AG09309 (cell line): ENCODE measurements around the gene SLC3A2.

Source experiments
- DNase-seq: peaks from one replicate; pipeline ENCODE4 v3.0.0-alpha.2; 2010; ENCODE audit warnings: low read depth
- H3K4me3 ChIP-seq: 2 replicates; pipeline ENCODE4 v1.5.1; 2011; ENCODE audit warnings: mild to moderate bottlenecking, low read depth, low read length, moderate library complexity; ENCODE audit not compliant: control insufficient read depth
- TF ChIP-seq, protein P1 (sequence below): IDR thresholded peaks from 2 replicates; pipeline ENCODE4 v1.5.1; 2011; ENCODE audit warnings: mild to moderate bottlenecking, low read depth, low read length, inconsistent platforms; ENCODE audit not compliant: insufficient read depth, control insufficient read depth; ENCODE audit errors: missing control alignments

Gene SLC3A2

GRCh38 chr11:62889484-62890437 is 9.1 kb downstream of the SLC3A2 start:
- TF ChIP-seq, protein P1, sequence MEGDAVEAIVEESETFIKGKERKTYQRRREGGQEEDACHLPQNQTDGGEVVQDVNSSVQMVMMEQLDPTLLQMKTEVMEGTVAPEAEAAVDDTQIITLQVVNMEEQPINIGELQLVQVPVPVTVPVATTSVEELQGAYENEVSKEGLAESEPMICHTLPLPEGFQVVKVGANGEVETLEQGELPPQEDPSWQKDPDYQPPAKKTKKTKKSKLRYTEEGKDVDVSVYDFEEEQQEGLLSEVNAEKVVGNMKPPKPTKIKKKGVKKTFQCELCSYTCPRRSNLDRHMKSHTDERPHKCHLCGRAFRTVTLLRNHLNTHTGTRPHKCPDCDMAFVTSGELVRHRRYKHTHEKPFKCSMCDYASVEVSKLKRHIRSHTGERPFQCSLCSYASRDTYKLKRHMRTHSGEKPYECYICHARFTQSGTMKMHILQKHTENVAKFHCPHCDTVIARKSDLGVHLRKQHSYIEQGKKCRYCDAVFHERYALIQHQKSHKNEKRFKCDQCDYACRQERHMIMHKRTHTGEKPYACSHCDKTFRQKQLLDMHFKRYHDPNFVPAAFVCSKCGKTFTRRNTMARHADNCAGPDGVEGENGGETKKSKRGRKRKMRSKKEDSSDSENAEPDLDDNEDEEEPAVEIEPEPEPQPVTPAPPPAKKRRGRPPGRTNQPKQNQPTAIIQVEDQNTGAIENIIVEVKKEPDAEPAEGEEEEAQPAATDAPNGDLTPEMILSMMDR, result no peak
- no peak for DNase-seq

DNA sequence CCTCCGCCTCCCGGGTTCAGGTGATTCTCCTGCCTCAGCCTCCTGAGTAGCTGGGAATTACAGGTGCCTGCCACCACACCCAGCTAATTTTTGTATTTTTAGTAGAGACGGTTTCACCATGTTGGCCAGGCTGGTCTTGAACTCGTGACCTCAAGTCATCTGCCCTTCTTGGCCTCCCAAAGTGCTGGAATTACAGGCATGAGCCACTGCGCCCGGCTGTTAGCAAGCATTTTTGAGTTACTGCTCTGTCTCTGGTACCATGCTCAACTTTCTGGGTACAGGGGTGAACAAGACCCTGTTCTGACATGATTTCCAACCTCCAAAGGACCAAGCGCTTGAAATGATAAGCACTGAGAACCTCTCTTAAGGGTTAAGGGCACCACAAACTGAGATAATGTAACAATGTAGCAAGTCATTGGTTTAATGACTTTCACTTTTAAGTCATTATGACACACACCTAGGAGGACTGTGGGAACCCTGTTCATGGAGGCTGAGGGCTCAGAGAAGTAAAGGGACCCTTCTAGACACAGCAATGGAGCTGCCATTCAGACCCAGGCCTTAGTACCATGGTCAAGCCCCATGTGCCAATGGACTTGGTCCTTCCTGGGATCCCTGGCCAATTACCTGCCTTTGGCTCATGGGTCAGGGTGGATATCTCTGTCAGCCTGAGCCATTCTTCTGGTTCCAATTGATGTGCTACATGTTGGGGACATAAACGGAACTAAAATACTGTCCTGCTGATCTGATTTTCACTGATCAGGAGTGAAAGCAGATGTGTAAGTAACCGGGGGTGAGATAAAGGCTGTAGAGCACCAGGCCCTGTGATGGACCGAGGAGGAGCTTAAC is 11.6 kb downstream of the SLC3A2 start:
- no peak for DNase-seq
- H3K4me3 ChIP-seq, result no peak overlapping the region
- TF ChIP-seq, protein P1, result no peak

More at GRCh38 chr11:62889484-62890437, 9.1 kb downstream of the SLC3A2 start:
- no peak overlapping the region for H3K4me3 ChIP-seq

- TF ChIP-seq, protein P1, result no peak
- DNase-seq, result no peak
- no peak overlapping the region for H3K4me3 ChIP-seq
Measured at GRCh38 chr11:62895501-62895900, 14.8 kb downstream of the SLC3A2 start.

GRCh38 chr11:62896049-62896448 is 15.4 kb downstream of the SLC3A2 start:
- TF ChIP-seq, protein P1, result no peak
- H3K4me3 ChIP-seq, result no peak overlapping the region
- DNase-seq, result no peak

DNA sequence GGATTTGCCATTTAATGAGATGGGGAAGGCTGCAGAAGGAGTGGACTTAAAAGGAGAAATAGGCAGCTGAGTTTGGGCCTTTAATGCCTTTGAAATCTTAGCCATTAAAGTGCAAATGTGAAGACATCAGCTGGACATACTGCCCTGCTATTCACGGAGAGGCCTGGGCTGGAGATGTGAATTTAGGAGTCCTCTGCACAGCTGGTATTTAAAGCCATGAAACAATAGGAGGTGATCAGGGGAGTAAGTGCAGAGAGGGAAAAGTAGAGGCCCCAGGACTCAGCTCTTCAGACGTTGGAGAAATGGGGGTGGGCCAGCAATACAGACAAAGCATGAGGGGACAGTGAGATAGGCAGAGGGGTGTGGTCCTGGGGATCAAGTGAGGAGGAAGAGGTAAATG is 16.6 kb downstream of the SLC3A2 start:
- TF ChIP-seq, protein P1, result no peak
- no peak for DNase-seq
- H3K4me3 ChIP-seq, result no peak overlapping the region

DNA sequence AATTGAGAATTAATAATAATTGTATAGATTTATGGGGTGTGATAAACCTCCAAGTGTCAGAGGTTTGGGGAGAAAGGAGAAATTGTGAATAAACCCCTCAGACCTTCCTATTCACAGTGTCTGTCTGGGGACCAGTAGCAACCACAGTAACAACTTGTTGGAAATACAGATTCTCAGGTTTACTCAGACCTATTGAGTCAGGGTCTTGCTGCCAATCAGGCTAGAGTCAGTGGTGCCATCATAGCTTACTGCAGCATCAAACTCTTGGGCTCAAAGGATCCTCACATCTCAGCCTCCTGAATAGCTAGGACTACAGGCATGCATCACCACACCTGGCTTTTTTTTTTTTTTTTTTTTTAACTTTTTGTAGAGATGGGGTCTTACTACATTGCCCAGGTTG is 17.3 kb downstream of the SLC3A2 start:
- TF ChIP-seq, protein P1, result no peak
- DNase-seq, result no peak
- no peak overlapping the region for H3K4me3 ChIP-seq
